Activated CD8-positive, alpha-beta memory T cell treated with anti-CD3 and anti-CD28 coated beads, Interleukin-2, amount 50 U/mL, for 24 hours (primary cell): Measurements from ENCODE around the gene AKT3.

ENCODE experiments used
- DNase-seq: peaks from one replicate; pipeline ENCODE4 v3.0.0-alpha.2; 2020; ENCODE audit errors: extremely low read depth

The AKT3 gene

GRCh38 chr1:243557866-243558265, 292.2 kb downstream of the AKT3 start:
- no peak for DNase-seq

- DNase-seq: no peak
These were observed 295.4 kb downstream of the AKT3 start for GRCh38 chr1:243554686-243555085.

- DNase-seq: no peak
These were observed 297.0 kb downstream of the AKT3 start for GRCh38 chr1:243553090-243553489.

- DNase-seq: no peak
These were observed 299.8 kb downstream of the AKT3 start for GRCh38 chr1:243550276-243550675.

GRCh38 chr1:243549791-243550190, 300.3 kb downstream of the AKT3 start:
- no peak for DNase-seq

GRCh38 chr1:243549108-243549507, 300.9 kb downstream of the AKT3 start:
- DNase-seq: no peak

- no peak for DNase-seq
These were observed 301.5 kb downstream of the AKT3 start for GRCh38 chr1:243548516-243548915.

GRCh38 chr1:243547891-243548290, 302.2 kb downstream of the AKT3 start:
- DNase-seq: no peak

- no peak for DNase-seq
These were observed 303.6 kb downstream of the AKT3 start for GRCh38 chr1:243546457-243546856.

- DNase-seq: no peak
These were observed 306.5 kb downstream of the AKT3 start for GRCh38 chr1:243543501-243543900.

- no peak for DNase-seq
These were observed 307.2 kb downstream of the AKT3 start for GRCh38 chr1:243542739-243543415.

- no peak for DNase-seq
These were observed 310.4 kb downstream of the AKT3 start for GRCh38 chr1:243539636-243540035.

GRCh38 chr1:243535014-243535413, 315.0 kb downstream of the AKT3 start:
- DNase-seq: no peak

GRCh38 chr1:243529512-243529911, 320.5 kb downstream of the AKT3 start:
- DNase-seq: no peak

- DNase-seq: no peak
These were observed 321.5 kb downstream of the AKT3 start for GRCh38 chr1:243528459-243529121.

- no peak for DNase-seq
These were observed 323.9 kb downstream of the AKT3 start for GRCh38 chr1:243526180-243526579.

GRCh38 chr1:243525085-243525487, 325.0 kb downstream of the AKT3 start:
- DNase-seq: no peak

- DNase-seq: no peak
These were observed 326.3 kb downstream of the AKT3 start for GRCh38 chr1:243523766-243524165.

- no peak for DNase-seq
These were observed 329.2 kb downstream of the AKT3 start for GRCh38 chr1:243520831-243521230.

- no peak for DNase-seq
These were observed 335.1 kb downstream of the AKT3 start for GRCh38 chr1:243514927-243515326.

- DNase-seq: no peak
These were observed 336.1 kb downstream of the AKT3 start for GRCh38 chr1:243513726-243514491.

- DNase-seq: no peak
These were observed 339.1 kb downstream of the AKT3 start for GRCh38 chr1:243510928-243511327.

- DNase-seq: no peak
These were observed 341.1 kb downstream of the AKT3 start for GRCh38 chr1:243508943-243509342.
